ENCODE measurements around the gene EIF2B4.

- TF ChIP-seq CTCF (IDR thresholded peaks at IDR 0.05) (no peak), POLR2AphosphoS5 (IDR thresholded peaks at IDR 0.05) (no peak), POLR2A (IDR thresholded peaks at IDR 0.05) (no peak), EP300 (IDR thresholded peaks at IDR 0.05) (no peak)
Measured at GRCh38 chr2:27370816-27371620, 880 bp upstream of the EIF2B4 start.

Data from suprapubic skin (tissue), 4 donors.